NCI-H128 (cell line): ENCODE measurements around the gene ZDHHC14.

Experiments
- DNase-seq: peaks from one replicate; lab custom pipeline; 2025; ENCODE audit not compliant: unreplicated experiment; lab: John Stamatoyannopoulos, UW

Gene ZDHHC14

GRCh38 chr6:157514659-157515496 lies 133.9 kb downstream of the ZDHHC14 start:
- no peak for DNase-seq

- DNase-seq = no peak
Measured at GRCh38 chr6:157516319-157517026, 135.5 kb downstream of the ZDHHC14 start.

- DNase-seq = no peak
Measured at GRCh38 chr6:157517601-157518359, 136.8 kb downstream of the ZDHHC14 start.

- no peak for DNase-seq
Measured at GRCh38 chr6:157518397-157519250, 137.6 kb downstream of the ZDHHC14 start.

GRCh38 chr6:157519255-157520116 lies 138.5 kb downstream of the ZDHHC14 start:
- no peak for DNase-seq

- no peak for DNase-seq
Measured at GRCh38 chr6:157520117-157520406, 139.1 kb downstream of the ZDHHC14 start.

- no peak for DNase-seq
Measured at GRCh38 chr6:157520596-157521361, 139.8 kb downstream of the ZDHHC14 start.

- DNase-seq = no peak
Measured at GRCh38 chr6:157521362-157522335, 140.7 kb downstream of the ZDHHC14 start.

GRCh38 chr6:157522472-157522871 lies 141.5 kb downstream of the ZDHHC14 start:
- DNase-seq = no peak

- no peak for DNase-seq
Measured at GRCh38 chr6:157524735-157525134, 143.7 kb downstream of the ZDHHC14 start.

GRCh38 chr6:157525292-157525889 lies 144.4 kb downstream of the ZDHHC14 start:
- no peak for DNase-seq

- no peak for DNase-seq
Measured at GRCh38 chr6:157525918-157526425, 145.0 kb downstream of the ZDHHC14 start.

GRCh38 chr6:157527471-157527907 lies 146.5 kb downstream of the ZDHHC14 start:
- DNase-seq = no peak

- DNase-seq = peak; percentile 18
Measured at GRCh38 chr6:157528931-157529653, 148.1 kb downstream of the ZDHHC14 start.

GRCh38 chr6:157529654-157530039 lies 148.7 kb downstream of the ZDHHC14 start:
- DNase-seq = no peak

- DNase-seq = no peak
Measured at GRCh38 chr6:157530126-157530525, 149.1 kb downstream of the ZDHHC14 start.

- no peak for DNase-seq
Measured at GRCh38 chr6:157530724-157531168, 149.8 kb downstream of the ZDHHC14 start.
